NCI-H2196 treated with DMSO at 0.1 percent for 48 hours (cell line): ENCODE results near the gene PECR.

Source experiments
- DNase-seq: peaks from one replicate; lab custom pipeline; 2025; ENCODE audit not compliant: unreplicated experiment; lab: John Stamatoyannopoulos, UW

PECR gene

DNA sequence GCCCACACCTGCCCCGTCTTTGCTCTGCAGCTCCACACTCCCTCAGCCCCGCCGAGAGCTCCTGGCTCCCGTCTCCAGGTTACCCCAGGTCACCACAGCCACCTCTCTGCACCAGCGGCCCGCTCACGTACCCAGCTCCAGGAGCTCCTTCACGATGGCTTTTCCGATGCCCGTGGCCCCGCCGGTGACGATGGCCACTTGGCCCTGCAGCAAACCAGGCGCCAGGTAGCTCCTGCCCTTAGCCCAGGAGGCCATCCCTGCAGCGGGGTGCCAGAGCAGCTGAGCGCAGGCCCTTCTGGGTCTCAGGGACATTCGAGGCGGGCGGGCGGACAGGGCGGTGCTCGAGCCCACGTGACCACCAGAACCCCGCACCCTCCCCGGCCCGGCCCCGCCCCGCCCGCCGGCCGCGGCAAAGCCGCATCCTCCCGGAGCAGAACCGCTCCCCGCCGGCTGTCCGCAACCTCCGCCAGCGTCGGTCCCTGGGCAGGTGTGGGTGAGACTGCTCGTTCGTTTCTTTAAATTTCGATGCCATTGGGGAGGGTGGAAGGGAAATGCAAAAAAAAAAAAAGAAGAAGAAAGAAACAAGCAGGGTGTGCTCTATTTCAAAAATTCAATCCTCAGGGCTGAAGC, at the start of gene PECR, which contains the start of gene TMEM169:
Gene PECR, minus strand, starts transcription at position 323 of the 630 bp plus-strand sequence. Its CDS starts 68 bp downstream, at position 255.
Gene TMEM169, plus strand, starts transcription at position 433 of the 630 bp plus-strand sequence. CDS start 14,045 bp downstream, outside the sequence.
- DNase-seq: peak; percentile 69

DNA sequence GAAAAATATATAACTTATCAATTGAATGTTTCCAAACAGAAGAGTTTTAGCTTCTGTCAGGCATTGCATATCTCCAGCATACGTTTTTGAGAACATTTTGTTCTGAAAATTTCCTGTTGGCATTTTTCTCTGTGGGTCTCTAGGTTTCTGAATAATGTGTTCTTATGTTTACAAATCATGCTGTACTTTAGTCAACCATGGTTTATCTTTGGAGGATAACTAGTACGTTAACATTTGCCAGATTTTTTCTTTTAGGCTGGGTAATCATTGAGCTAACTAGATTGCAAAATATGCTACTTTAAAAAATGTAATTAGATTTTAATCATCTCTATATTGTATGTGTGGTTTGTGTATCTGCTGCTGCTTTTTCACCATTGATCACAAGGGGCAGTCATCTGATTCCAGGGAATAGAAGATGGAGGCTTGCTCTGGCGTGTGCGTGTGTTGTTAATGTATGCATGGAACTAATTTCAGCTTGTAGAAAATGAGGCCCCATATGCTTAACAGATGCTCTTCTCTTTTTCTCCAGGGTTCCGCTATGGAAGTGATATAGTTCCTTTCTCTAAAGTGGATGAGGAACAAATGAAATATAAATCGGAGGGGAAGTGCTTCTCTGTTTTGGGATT, 48.9 kb upstream of the PECR start:
- no peak for DNase-seq

DNA sequence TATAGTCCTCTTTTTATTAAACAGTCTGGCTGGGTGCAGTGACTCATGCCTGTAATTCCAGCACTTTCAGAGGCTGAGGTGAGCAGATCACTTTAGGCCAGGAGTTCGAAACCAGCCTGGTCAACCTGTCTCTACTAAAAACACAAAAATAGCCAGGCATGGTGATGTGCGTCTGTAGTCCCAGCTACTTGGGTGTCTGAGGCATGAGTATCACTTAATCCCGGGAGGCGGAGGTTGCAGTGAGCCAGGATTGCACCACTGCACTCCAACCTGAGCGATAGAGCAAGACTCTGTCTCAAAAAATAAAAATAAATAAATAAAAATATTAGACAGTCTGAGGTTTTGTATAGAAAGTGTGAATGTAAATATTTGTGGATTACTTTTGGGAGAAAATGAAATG, 45.3 kb upstream of the PECR start:
- DNase-seq: no peak

DNA sequence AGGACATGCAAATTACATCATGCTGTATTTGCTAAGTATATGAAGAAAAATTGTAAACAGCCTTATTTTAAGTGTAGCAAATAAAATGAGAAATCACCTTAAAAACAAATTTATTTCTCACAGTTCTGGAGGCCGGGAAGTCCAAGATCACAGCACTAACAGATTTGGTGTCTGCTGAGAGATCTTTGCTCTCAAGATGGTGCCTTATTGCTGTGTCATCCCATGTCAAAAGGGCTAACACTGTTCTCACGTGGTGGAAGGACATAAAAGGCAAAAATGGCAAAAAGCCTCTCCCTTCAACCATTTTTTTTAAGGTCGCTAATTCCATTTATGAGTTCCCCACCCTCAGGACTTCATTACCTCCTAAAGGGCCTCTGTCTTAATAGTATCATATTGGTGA, 39.6 kb upstream of the PECR start:
- DNase-seq: no peak

DNA sequence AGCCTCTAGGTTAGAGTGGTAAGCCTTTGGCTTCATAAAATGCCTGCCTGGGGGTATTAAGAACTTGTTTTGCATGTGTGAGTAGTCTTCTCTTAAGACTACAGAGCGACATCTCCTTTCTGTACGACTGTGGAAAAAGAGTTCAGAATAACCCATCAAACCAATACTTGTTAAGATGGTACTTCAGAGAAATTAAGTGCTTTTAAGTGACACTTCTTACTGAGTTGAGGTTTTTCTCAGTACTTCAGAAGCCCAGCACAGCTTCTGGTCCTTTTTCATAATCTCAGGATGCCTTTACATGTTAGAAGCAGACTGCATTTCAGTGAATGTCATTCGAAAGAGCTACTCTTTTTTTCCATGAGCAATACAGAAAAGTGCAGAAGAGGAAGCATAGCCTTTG, 38.4 kb upstream of the PECR start:
- no peak for DNase-seq

DNA sequence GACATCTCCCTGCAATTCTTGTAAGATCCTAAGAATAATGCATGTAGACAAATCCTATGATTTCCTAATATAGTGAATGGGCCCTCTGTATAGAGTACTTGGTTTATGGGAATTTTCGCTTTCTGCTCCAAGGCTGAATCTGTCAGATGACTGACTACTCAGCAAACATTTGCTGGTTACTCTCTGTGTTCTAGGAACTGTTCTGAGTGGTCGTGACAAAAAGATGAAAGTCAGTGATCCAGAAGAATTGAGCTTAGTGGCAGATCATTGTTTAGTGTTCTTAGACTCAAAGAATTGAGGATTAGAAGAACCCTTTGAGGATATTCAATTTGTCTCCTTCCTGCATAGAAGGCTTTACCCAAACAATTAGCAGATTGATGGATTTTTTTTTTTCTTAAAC, 37.5 kb upstream of the PECR start:
- DNase-seq: no peak

DNA sequence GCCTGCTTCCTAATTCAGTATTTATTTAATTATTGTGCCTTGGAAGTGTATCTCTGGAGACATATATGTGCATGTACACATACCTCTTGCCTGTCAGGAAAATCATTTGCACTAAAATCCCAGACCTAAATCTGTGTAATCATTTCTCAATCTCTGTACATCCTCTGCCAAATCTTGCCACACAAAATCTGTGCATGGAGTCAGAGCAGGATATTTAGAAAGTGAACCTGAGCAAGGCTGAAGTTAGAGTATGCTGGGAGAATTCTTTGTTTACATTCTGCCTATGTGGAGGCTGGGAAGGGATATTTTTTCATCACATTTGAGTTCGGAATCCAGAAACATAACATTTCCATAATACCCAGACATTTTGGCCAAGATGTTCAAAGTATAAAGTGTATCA, 36.9 kb upstream of the PECR start:
- DNase-seq: no peak

DNA sequence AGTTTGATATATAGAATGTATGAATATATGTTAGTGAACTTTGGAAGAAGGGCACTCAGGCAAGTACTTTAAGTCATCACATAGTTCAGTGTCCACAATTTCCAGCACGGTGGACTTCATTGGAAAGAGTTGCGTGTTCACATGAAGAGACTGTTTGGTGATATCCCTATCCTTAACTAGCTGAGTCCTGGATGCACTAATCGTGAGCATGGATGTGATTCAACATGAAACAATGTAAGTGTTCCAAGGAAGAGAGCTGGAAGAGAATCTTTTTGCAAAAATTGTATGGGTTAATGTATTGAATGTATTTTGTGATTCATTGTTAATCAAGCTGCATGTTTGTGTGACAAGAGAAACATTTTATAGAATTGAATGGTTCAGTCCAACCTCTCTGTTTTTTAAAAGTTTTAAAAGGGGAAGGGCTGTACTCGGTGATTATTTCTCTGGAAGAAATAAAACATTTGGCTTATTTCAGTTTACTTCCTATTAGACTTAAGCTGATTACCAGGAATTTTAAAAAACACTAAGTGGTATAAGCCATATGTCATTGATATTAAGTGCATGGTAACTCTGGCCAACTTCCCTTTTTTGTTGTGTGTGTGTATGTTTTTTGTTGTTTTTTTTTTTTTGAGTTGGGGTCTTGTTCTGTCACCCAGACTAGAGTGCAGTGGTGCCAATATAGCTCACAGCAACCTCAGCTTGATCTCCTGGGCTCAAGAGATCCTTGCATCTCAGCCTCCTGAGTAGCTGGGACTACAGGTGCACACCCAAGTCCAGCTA, 36.1 kb upstream of the PECR start:
- DNase-seq: no peak

DNA sequence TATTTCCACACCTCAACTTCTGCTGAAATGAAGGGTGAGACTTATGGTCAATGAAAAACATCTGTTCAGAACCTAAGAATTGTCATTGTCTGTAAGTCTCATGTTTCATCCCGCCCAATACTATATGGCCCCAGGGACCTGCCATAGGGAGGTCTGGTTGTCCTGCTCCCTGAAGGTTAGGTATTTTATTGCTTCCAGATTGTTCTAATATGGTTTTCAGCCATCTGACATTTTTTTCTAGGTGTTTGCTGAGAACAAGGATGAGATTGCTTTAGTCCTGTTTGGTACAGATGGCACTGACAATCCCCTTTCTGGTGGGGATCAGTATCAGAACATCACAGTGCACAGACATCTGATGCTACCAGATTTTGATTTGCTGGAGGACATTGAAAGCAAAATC, 34.8 kb upstream of the PECR start:
- no peak for DNase-seq

DNA sequence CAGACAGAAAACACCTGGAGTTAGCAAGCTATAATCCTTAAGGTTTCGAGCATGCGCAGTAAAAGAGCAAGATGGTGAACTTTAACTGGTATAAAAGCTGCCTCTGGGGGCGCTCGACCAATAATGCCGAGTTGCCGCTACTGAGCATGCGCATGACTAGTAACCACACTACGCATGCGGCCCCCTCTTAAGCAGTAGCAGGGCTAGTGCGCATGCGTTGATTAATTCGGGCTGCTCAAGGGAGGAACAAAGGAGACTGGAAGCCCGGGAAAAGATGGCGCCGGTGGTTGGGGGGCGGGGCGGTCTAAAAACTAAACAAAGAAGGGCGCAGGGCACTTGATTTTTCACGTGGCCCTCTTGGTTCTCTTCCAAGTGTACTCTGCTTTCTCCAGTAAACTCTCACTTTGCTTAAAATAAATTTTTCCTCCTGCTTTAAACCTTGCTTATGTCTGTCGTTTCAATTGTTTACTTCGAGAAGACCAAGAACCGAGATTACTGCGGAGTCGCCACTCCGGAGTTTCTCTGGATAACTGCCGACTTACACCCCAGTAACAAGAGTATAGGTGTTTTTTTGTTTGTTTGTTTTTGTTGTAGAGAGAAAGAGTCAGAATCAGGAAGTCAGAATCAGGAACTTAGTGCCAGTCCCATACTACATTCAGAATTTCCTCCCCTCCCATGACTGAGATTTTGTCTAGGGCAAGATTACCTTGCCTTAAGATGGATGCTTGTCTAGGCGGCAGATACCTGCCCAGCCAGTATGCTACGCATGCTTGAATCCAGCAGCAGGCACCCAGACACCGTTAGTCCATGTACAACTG, 33.3 kb upstream of the PECR start:
- peak; percentile 99 for DNase-seq

DNA sequence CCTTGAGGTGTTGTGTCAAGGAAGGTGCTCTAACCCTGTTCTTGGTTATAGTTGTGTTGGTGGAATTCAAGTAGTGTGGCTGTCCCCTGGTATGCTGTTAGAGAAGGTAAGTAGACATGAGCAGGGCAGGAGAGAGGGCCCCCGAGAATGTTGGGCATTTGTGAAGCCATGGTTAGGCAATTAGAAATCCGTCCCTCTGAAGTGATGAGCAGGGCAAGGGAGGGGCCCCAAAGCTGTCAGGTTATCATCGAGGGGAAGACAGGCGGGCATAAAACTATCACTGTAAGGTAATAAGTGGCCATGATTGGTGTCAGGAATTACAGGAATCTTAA, 32.7 kb upstream of the PECR start:
- DNase-seq: no peak

DNA sequence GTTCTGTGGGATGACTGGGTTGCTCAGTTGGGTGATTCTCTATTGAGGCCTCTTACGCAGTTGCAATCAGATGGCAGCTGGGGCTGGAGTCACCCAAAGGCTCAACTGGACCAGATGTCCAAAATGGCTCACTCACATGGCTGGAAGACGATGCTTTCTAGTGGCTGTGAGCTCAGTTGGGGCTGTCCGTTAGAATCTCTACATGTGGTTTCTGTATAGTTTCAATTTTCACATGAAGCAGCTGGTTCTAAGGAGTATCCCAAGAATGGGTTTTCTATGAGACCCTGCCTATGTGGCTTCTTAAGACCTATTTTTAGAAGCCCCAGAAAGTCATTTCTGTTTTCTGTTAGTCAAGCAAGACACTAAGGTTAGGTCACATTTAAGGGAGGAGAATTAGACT, 32.0 kb upstream of the PECR start:
- DNase-seq: no peak

DNA sequence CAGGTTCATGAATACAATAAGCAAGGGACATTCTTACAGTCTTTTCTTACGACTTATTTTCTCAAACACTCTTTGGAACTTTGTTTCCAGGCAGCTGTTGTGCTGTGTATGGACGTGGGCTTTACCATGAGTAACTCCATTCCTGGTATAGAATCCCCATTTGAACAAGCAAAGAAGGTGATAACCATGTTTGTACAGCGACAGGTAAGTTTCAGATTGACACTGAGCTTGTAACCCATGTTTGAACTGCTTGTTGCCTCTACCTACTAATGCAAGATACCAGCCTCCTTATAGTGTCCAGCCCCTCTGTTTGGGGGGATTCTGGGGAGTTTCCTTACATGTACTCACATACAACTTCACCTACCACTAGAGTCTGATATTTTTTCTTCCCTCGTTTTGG, 31.3 kb upstream of the PECR start:
- no peak for DNase-seq

DNA sequence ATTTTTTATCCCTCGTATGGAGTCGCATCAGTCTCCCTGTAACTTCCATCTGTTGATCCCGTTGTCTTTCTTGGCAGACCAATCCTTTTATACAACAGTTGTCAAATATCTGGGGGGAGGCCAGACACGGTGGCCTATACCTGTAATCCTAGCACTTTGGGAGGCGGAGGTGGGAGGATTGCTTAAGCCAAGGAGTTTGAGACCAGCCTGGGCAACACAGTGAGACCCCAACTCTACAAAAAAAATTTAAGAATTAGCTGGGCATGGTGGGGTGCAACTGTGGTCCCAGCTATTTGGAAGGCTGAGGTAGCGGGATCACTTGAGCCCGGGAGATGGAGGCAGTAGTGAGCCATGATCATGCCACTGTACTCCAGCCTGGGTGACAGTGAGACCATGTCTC, 29.5 kb upstream of the PECR start:
- no peak for DNase-seq

DNA sequence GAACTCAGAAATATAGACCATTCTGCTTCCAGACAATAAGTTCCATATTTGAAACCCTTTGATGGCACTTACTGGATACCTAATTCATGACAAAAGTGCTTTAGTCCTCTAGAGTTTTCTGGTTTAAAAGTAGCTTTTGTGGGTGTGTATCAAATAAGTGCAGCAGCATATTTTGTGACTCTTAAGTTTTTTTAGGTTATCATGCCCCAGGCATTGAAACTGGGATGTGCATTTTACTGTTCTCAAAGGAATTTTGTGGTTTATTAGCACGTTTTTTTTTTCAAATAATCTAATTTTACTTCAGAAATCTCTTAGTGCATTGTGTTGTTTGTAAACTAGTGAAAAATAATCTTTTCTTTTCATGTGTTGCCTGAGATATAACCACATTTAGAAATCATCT, 29.0 kb upstream of the PECR start:
- DNase-seq: no peak

DNA sequence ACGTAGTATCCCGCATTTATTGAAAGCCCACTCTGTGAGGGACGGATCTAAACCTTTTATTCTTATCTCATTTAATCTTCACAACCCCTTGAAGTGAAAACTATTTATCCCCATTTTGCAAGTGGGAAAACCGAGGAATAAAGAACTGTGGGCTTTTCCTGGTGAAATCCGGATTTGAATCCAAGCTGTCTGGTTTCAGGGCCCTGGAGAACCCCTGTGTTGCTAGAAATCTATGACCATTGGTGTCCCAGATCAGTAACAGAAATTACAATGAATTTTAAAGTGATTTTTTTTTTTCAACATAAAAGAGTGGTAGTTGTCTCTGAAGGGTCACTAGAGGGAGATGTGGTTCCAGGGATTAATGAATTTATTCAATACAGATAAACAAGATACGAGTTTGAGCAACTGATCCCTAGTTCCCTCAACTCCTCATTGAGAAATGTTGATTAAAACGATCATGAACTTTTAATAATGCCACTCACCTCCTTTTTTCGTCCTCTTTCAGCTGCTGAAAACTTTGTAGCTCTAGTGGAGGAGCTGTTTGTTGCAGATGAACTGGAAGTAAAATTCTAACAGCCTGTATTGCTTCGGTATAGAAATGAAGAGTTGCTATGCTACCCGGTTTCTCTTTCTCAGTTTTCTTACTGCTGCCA, 28.5 kb upstream of the PECR start:
- peak; percentile 11 for DNase-seq

DNA sequence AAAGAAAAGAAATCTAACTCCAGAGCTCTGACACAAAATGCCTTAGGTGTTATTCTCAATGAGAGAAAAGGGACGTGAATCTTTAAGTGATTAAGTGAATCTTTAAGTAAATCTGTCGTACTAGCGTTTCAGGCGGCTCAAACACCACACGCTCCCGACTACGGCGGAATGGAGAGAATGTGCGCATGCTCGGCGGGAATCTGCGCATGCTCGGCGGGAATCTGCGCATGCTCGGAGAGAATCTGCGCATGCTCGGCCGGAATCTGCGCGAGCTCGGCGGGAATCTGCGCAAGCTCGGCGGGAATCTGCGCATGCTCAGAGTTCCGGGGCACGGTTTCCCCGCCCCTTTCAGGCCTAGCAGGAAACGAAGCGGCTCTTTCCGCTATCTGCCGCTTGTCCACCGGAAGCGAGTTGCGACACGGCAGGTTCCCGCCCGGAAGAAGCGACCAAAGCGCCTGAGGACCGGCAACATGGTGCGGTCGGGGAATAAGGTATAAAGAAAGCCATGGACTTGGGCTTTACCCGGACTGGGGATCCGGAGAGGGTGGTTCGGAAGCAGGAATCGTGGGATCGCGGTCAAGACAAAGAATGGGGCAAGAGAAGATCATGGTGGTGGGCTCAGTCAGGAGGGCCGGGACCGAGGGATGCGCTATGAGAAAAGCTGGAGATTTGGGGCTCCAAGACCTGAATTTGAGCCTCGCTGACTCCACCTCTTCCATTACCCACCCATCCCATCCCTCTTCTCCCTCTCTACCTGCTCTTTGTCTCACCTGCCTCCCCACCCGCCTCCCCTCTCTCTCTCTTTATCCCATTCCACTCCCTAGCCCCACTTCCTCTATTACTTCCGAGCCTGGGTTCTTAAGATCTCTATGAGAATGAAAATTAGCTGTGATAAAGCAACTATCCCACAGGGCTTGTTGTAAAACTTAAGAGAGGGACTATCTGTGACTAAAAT, 27.6 kb upstream of the PECR start, which contains the start of gene XRCC5:
Gene XRCC5, plus strand, starts transcription at position 382 of the 955 bp plus-strand sequence. Its CDS starts 89 bp downstream, at position 471.
- DNase-seq: peak; percentile 95

DNA sequence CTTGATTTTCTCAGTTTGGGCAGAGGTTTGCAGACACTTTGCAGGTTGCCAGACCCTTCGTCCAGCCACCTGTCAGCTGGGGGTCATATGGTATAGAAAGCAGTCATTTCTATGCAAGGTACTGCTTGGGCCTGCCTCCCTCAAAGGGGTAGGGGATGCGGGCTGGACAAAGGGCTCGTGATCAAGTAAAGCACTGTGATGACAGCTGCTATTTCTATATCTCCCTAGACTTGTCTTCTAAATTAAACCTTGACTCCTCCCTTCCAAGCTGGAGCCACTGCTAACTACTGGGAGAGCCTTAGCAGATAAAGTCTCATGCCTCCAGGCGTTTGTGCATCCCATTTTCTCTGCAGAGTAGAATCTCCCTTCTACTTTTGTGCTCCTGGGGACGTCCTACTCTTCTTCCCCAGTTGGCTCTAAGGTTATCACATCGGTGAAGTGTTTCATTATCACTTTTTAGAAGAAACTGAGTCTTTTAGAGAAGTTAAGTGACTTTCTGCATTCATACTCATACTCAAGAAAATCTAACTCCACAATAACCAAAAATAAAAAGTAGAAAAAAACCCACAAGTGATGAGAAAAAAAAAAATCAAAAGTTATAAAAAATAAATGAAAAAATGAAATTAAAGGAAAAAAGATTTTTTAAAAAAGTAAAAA, 26.8 kb upstream of the PECR start:
- no peak for DNase-seq

DNA sequence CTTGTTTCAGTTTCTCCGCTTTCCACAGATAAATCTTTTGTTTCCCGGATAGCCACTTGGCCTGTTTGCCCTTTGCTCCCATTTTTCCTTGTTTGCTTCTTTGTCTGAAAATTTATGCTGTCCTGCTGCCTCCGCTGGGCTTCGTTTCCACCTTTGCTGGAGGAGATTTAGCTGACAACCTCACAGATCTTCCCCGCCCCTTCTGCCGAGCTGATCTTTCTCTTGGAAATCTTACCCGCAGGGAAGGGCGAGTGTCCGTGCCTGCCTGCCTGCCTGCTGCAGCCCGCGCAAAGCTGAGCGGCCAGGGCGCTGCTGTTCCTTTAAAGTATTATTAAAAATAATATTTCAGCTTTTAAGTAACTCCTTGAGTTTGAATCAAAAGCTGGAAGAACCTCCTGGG, 26.2 kb upstream of the PECR start:
- DNase-seq: no peak
